ENCODE data around the gene MBP.

DNA sequence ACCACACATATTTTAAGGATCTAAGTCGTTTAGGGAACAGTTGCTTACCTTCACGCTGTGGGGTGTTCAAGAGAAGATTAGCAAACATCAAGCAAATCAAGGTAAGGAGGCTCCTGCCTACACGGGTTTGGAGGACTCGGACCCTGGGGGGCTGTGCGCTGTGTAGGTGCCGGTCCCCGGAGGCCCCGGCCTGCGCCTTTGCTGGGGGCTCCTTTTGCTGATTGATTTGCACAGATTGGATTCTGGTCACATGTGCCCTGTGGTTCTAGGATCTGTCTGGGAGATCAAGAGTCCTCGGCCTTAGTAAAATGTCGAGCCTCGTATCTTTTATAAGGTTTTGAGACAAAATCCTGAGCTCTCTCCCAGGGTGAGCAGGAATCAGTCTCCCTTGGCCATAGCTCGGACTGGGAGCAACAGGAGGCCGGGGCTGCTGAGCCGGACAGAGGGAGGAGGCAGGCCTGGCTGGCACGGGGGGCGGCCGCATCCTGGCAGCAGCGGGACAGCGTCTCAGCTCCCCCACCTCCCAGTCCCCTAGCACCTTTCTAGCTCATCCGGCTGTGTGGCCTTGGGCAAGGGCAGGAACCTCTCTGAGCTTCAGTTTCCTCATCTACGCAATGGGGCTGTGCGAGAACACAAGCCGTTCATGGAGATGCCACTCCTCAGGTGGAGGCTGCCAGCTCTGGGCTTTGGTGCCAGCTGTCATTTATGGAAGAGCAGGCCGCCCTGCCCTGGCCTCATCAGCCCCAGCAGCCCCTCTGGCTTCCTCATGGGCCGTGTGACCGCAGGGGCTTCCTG lies 147.2 kb downstream of the MBP start:
- TF ChIP-seq ISL1 (CRISPR knock-in tag; IDR thresholded peaks at IDR 0.05) = no peak
- TF ChIP-seq, protein P1, sequence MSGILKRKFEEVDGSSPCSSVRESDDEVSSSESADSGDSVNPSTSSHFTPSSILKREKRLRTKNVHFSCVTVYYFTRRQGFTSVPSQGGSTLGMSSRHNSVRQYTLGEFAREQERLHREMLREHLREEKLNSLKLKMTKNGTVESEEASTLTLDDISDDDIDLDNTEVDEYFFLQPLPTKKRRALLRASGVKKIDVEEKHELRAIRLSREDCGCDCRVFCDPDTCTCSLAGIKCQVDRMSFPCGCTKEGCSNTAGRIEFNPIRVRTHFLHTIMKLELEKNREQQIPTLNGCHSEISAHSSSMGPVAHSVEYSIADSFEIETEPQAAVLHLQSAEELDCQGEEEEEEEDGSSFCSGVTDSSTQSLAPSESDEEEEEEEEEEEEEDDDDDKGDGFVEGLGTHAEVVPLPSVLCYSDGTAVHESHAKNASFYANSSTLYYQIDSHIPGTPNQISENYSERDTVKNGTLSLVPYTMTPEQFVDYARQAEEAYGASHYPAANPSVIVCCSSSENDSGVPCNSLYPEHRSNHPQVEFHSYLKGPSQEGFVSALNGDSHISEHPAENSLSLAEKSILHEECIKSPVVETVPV (CRISPR knock-in tag; IDR thresholded peaks at IDR 0.05) = no peak
- no peak for TF ChIP-seq CSDC2 (CRISPR knock-in tag; IDR thresholded peaks at IDR 0.05)
- no peak for TF ChIP-seq SNAI2 (CRISPR knock-in tag; IDR thresholded peaks at IDR 0.05)
- no peak for TF ChIP-seq ARNTL (CRISPR knock-in tag; IDR thresholded peaks at IDR 0.05; ENCODE audit: borderline replicate concordance, low read depth)
- TF ChIP-seq BACH2 (CRISPR knock-in tag; IDR thresholded peaks at IDR 0.05; ENCODE audit: borderline replicate concordance) = no peak
- no peak for TF ChIP-seq ZC3H10 (CRISPR knock-in tag; IDR thresholded peaks at IDR 0.05)
- no peak for TF ChIP-seq ESRRG (CRISPR knock-in tag; IDR thresholded peaks at IDR 0.05)
- TF ChIP-seq, protein P2, sequence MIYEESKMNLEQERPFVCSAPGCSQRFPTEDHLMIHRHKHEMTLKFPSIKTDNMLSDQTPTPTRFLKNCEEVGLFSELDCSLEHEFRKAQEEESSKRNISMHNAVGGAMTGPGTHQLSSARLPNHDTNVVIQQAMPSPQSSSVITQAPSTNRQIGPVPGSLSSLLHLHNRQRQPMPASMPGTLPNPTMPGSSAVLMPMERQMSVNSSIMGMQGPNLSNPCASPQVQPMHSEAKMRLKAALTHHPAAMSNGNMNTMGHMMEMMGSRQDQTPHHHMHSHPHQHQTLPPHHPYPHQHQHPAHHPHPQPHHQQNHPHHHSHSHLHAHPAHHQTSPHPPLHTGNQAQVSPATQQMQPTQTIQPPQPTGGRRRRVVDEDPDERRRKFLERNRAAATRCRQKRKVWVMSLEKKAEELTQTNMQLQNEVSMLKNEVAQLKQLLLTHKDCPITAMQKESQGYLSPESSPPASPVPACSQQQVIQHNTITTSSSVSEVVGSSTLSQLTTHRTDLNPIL (CRISPR knock-in tag; IDR thresholded peaks at IDR 0.05; ENCODE audit: low read depth) = no peak
- TF ChIP-seq, protein P3, sequence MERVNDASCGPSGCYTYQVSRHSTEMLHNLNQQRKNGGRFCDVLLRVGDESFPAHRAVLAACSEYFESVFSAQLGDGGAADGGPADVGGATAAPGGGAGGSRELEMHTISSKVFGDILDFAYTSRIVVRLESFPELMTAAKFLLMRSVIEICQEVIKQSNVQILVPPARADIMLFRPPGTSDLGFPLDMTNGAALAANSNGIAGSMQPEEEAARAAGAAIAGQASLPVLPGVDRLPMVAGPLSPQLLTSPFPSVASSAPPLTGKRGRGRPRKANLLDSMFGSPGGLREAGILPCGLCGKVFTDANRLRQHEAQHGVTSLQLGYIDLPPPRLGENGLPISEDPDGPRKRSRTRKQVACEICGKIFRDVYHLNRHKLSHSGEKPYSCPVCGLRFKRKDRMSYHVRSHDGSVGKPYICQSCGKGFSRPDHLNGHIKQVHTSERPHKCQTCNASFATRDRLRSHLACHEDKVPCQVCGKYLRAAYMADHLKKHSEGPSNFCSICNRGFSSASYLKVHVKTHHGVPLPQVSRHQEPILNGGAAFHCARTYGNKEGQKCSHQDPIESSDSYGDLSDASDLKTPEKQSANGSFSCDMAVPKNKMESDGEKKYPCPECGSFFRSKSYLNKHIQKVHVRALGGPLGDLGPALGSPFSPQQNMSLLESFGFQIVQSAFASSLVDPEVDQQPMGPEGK (CRISPR knock-in tag; IDR thresholded peaks at IDR 0.05; ENCODE audit: borderline replicate concordance) = no peak
- no peak for TF ChIP-seq ZFP30 (CRISPR knock-in tag; IDR thresholded peaks at IDR 0.05)

Data from SK-N-SH treated with all-trans-retinoic acid at 6 μM for 48 hours (cell line).